Karpas-422 (cell line): ENCODE data around the gene MRPL36. TPM values are rescaled to one million over a fixed set of nuclear protein-coding genes. Genes with fewer than 3 reads are reported as not detected.

Experiments
- DNase-seq: peaks from one replicate; pipeline ENCODE4 v3.0.0-alpha.2; 2015
- H2AFZ ChIP-seq: fragments of 200-600 bp; sonication (generic); 2 replicates; pipeline ENCODE4 v1.6.1; 2014; ENCODE audit warnings: antibody characterized with exemption, low read length, mixed read lengths
- H3K27ac ChIP-seq: fragments of 200-600 bp; sonication (generic); 2 replicates; pipeline ENCODE4 v1.5.1; 2014; ENCODE audit warnings: mild to moderate bottlenecking, low read length, moderate library complexity
- H3K27me3 ChIP-seq: fragments of 200-600 bp; sonication (generic); 2 replicates; pipeline ENCODE4 v1.6.1; 2014; ENCODE audit warnings: low read length, mixed read lengths
- H3K36me3 ChIP-seq: fragments of 200-600 bp; sonication (generic); 2 replicates; pipeline ENCODE4 v1.6.1; 2014; ENCODE audit warnings: low read length, mixed read lengths; ENCODE audit not compliant: insufficient read depth
- H3K4me1 ChIP-seq: fragments of 200-600 bp; sonication (generic); 2 replicates; pipeline ENCODE4 v1.6.1; 2014; ENCODE audit warnings: mild to moderate bottlenecking, low read length, mixed read lengths
- H3K4me2 ChIP-seq: fragments of 200-600 bp; sonication (generic); 2 replicates; pipeline ENCODE4 v1.6.1; 2014; ENCODE audit warnings: low read length, low read depth, mild to moderate bottlenecking; ENCODE audit not compliant: poor library complexity, severe bottlenecking
- H3K4me3 ChIP-seq: fragments of 200-600 bp; sonication (generic); 2 replicates; pipeline ENCODE4 v1.5.1; 2014; ENCODE audit warnings: mild to moderate bottlenecking, antibody characterized with exemption, low read length, mixed read lengths
- H3K79me2 ChIP-seq: fragments of 200-600 bp; sonication (generic); 2 replicates; pipeline ENCODE4 v1.6.1; 2014; ENCODE audit warnings: mild to moderate bottlenecking, low read length, mixed read lengths
- H3K9ac ChIP-seq: fragments of 200-600 bp; sonication (generic); 2 replicates; pipeline ENCODE4 v1.6.0; 2014; ENCODE audit warnings: low read length
- H3K9me2 ChIP-seq: fragments of 200-600 bp; sonication (generic), shearing (Covaris generic); replicated peaks from 2 replicates; pipeline ENCODE4 v1.6.0; 2014; ENCODE audit warnings: mild to moderate bottlenecking, low read length, moderate library complexity; ENCODE audit not compliant: insufficient read depth
- H3K9me3 ChIP-seq: fragments of 300-700, 200-600 bp; sonication (generic); 2 replicates; pipeline ENCODE4 v1.6.1; 2014; ENCODE audit warnings: low read length, mixed read lengths
- H4K20me1 ChIP-seq: fragments of 200-600 bp; sonication (generic); 2 replicates; pipeline ENCODE4 v1.6.1; 2014; ENCODE audit warnings: mild to moderate bottlenecking, antibody characterized with exemption, low read length, low read depth; ENCODE audit not compliant: insufficient read depth
- total RNA-seq: library from RNA; depleted of rRNA; stranded (reverse); fragments of >200 nt; shearing (Covaris generic); gene quantifications from 2 replicates; pipeline ENCODE4 v1.2.3, GENCODE V29; 2014; ENCODE audit warnings: low replicate concordance; rRNA removed

MRPL36 gene
- total RNA-seq, 1 experiment from 2014 or later: 67.1 TPM

- Histone ChIP-seq H3K36me3 (no peaks in the 10 kb centered on the region), H3K4me2 (no peak overlapping the region), H2AFZ (no peak overlapping the region), H4K20me1 (no peaks in the 10 kb centered on the region), H3K9ac (no peak overlapping the region), H3K9me2 (no peaks in the 10 kb centered on the region), H3K79me2 (no peaks in the 10 kb centered on the region), H3K4me1 (no peaks in the 10 kb centered on the region), H3K9me3 (no peaks in the 10 kb centered on the region), H3K27ac (no peak overlapping the region), H3K27me3 (no peaks in the 10 kb centered on the region), H3K4me3 (no peak overlapping the region)
- DNase-seq: no peak
Measured at GRCh38 chr5:1749346-1750124, 50.1 kb downstream of the MRPL36 start.

- Histone ChIP-seq H2AFZ (no peak overlapping the region), H3K36me3 (no peaks in the 10 kb centered on the region), H3K9me2 (no peaks in the 10 kb centered on the region), H4K20me1 (no peaks in the 10 kb centered on the region), H3K9me3 (no peaks in the 10 kb centered on the region), H3K79me2 (no peaks in the 10 kb centered on the region), H3K27ac (no peak overlapping the region), H3K4me2 (no peak overlapping the region), H3K27me3 (no peaks in the 10 kb centered on the region), H3K9ac (no peak overlapping the region), H3K4me1 (no peaks in the 10 kb centered on the region), H3K4me3 (no peak overlapping the region)
- no peak for DNase-seq
Measured at GRCh38 chr5:1748845-1749244, 50.8 kb downstream of the MRPL36 start.

Other genes starting within 250 kb of the MRPL36 start
- gene NDUFS6, start 1.6 kb upstream of the MRPL36 start, total RNA-seq: 41.4 and 76.8 TPM in 2 replicates
- not detected in 2 replicates for gene IRX4, start 83.1 kb upstream of the MRPL36 start, total RNA-seq